NB4 (cell line): Measurements from ENCODE around the gene PYY.

Experiments
- DNase-seq: peaks from one replicate; pipeline ENCODE4 v3.0.0; 2010; ENCODE audit warnings: low read depth
- H3K4me3 ChIP-seq: one replicate; pipeline ENCODE4 v1.5.1; 2011; ENCODE audit warnings: mild to moderate bottlenecking, low read depth, low read length, moderate library complexity
- CTCF ChIP-seq: IDR thresholded peaks from one replicate; pipeline ENCODE4 v1.5.1; 2012; ENCODE audit warnings: low read depth, low read length
- MAX ChIP-seq: IDR thresholded peaks from 2 replicates; pipeline ENCODE4 v1.6.1; 2011; ENCODE audit warnings: low read depth, low read length
- MYC ChIP-seq: IDR thresholded peaks from 2 replicates; pipeline ENCODE4 v1.6.1; 2011; ENCODE audit warnings: low read depth, low read length
- POLR2A ChIP-seq: IDR thresholded peaks from 2 replicates; pipeline ENCODE4 v1.6.1; 2011; ENCODE audit warnings: mild to moderate bottlenecking; ENCODE audit not compliant: insufficient read length; ENCODE audit errors: extremely low read depth

PYY gene

GRCh38 chr17:43988301-43988700 lies 34.6 kb upstream of the PYY start:
- no peak for DNase-seq
- TF ChIP-seq MAX, result no peak
- no peak for TF ChIP-seq MYC
- no peak for TF ChIP-seq POLR2A
- TF ChIP-seq CTCF, result no peak
- H3K4me3 ChIP-seq, result no peak overlapping the region

- H3K4me3 ChIP-seq, result no peak overlapping the region
- TF ChIP-seq MAX, result no peak
- TF ChIP-seq CTCF, result no peak
- no peak for TF ChIP-seq MYC
- TF ChIP-seq POLR2A, result no peak
- no peak for DNase-seq
Observed at GRCh38 chr17:43987131-43988021, 33.6 kb upstream of the PYY start.

GRCh38 chr17:43986225-43986981 lies 32.7 kb upstream of the PYY start:
- no peak overlapping the region for H3K4me3 ChIP-seq
- no peak for DNase-seq
- TF ChIP-seq POLR2A, result no peak

- TF ChIP-seq MYC (no peak), POLR2A (no peak), CTCF (no peak), MAX (no peak)
- H3K4me3 ChIP-seq, result no peak overlapping the region
- DNase-seq, result no peak
Observed at GRCh38 chr17:43984521-43984920, 30.8 kb upstream of the PYY start.

- DNase-seq, result no peak
- no peak overlapping the region for H3K4me3 ChIP-seq
- no peak for TF ChIP-seq POLR2A
- peak; percentile 10 for TF ChIP-seq CTCF
Observed at GRCh38 chr17:43983515-43984411, 30.0 kb upstream of the PYY start.

- TF ChIP-seq CTCF, result no peak
- TF ChIP-seq POLR2A, result no peak
- TF ChIP-seq MAX, result no peak
- no peak for TF ChIP-seq MYC
- DNase-seq, result no peak
- H3K4me3 ChIP-seq, result no peak overlapping the region
Observed at GRCh38 chr17:43983196-43983514, 29.4 kb upstream of the PYY start.
